HepG2 (cell line): Measurements from ENCODE around the gene PBX2. TPM values are rescaled to one million over a fixed set of nuclear protein-coding genes. Genes with fewer than 3 reads are reported as not detected.

ENCODE experiments used
- CHCHD3 ChIP-seq: sonication (generic); formaldehyde crosslinking; IDR thresholded peaks from 2 replicates; pipeline ENCODE4 v1.8.0; 2022; ENCODE audit warnings: mild to moderate bottlenecking, missing genetic modification reagents, moderate library complexity
- KDM2A ChIP-seq: sonication (generic); formaldehyde crosslinking; IDR thresholded peaks from 2 replicates; pipeline ENCODE4 v1.4.0; 2020; ENCODE audit warnings: low read depth, missing genetic modification reagents, borderline replicate concordance
- MTA3 ChIP-seq: sonication (generic); formaldehyde crosslinking; IDR thresholded peaks from 2 replicates; pipeline ENCODE4 v1.4.0; 2020; ENCODE audit warnings: missing genetic modification reagents
- MXD4 ChIP-seq: IDR thresholded peaks from 2 replicates; pipeline ENCODE4 v1.6.1; 2016; ENCODE audit warnings: mild to moderate bottlenecking, missing biosample characterization, missing genetic modification reagents
- NFKB2 ChIP-seq: sonication (generic); formaldehyde crosslinking; IDR thresholded peaks from 2 replicates; pipeline ENCODE4 v1.4.0; 2020; ENCODE audit warnings: missing genetic modification reagents, borderline replicate concordance
- ONECUT2 ChIP-seq: sonication (generic); formaldehyde crosslinking; IDR thresholded peaks from 2 replicates; pipeline ENCODE4 v1.4.0; 2020; ENCODE audit warnings: missing genetic modification reagents
- RBM22 ChIP-seq: fragments of 200-400 bp; formaldehyde crosslinking; optimal IDR thresholded peaks from 2 replicates; pipeline ENCODE3; 2017; ENCODE audit warnings: mild to moderate bottlenecking, low read length, moderate library complexity
- RFX3 ChIP-seq: IDR thresholded peaks from 2 replicates; pipeline ENCODE4 v1.6.1; 2016; ENCODE audit warnings: missing biosample characterization, missing genetic modification reagents
- SIN3B ChIP-seq: fragments of 150-350 bp; IDR thresholded peaks from 2 replicates; pipeline ENCODE4 v1.6.1; 2014; ENCODE audit warnings: low read length
- SNAPC4 ChIP-seq: sonication (generic); formaldehyde crosslinking; IDR thresholded peaks from 2 replicates; pipeline ENCODE4 v1.4.0; 2020; ENCODE audit warnings: mild to moderate bottlenecking, missing genetic modification reagents
- ZBTB39 ChIP-seq: sonication (generic); formaldehyde crosslinking; IDR thresholded peaks from 2 replicates; pipeline ENCODE4 v1.5.0; 2020; ENCODE audit warnings: missing genetic modification reagents
- ZFP36L1 ChIP-seq: sonication (generic); formaldehyde crosslinking; IDR thresholded peaks from 2 replicates; pipeline ENCODE4 v1.8.0; 2022; ENCODE audit warnings: mild to moderate bottlenecking, missing genetic modification reagents, moderate library complexity
- ZFP36L2 ChIP-seq: sonication (generic); formaldehyde crosslinking; IDR thresholded peaks from 2 replicates; pipeline ENCODE4 v1.4.0; 2020; ENCODE audit warnings: missing genetic modification reagents
- ZNF281 ChIP-seq: sonication (generic); formaldehyde crosslinking; IDR thresholded peaks from 2 replicates; pipeline ENCODE4 v1.4.0; 2020; ENCODE audit warnings: missing genetic modification reagents, borderline replicate concordance
- ZNF557 ChIP-seq: sonication (generic); formaldehyde crosslinking; IDR thresholded peaks from 2 replicates; pipeline ENCODE4 v1.4.0; 2020; ENCODE audit warnings: missing genetic modification reagents
- ZNF605 ChIP-seq: sonication (generic); formaldehyde crosslinking; IDR thresholded peaks from 2 replicates; pipeline ENCODE4 v1.8.0; 2022; ENCODE audit warnings: mild to moderate bottlenecking, missing genetic modification reagents
- polyA plus RNA-seq, 8 experiments: library from polyadenylated mRNA; depleted of rRNA in 3 of 8; stranded (reverse) in 7 of 8; unstranded in 1 of 8; fragments of >200 nt; fragmentation: Illumina TruSeq in 4 of 8; extraction: Trizol in 4 of 8; gene quantifications; 2 replicates each; pipeline versions ENCODE4 v1.2.1 to v1.2.3, GENCODE V29; 2011 to 2016; ENCODE audit warnings: low read depth in 4 of 8, missing spikeins in 1 of 8, mixed read lengths in 1 of 8; ENCODE audit not compliant: insufficient read depth in 1 of 8
- total RNA-seq, 5 experiments: library from RNA; depleted of rRNA; stranded (reverse); fragments of >200 nt; fragmentation: Illumina TruSeq; extraction: Trizol; gene quantifications; 2 replicates each; pipeline ENCODE4 v1.2.3, GENCODE V29; 2016; ENCODE audit warnings: low read depth in 1 of 5

PBX2 gene
- total and polyA plus RNA-seq, 2 of the 13 experiments (the other 11 are each of a cell fraction or from before 2014, with no cell fraction given) = 42.3 to 77.8 TPM

GRCh38 chr6:32178547-32179440 is 11.2 kb downstream of the PBX2 start (continued):
- no peak for TF ChIP-seq ONECUT2
- TF ChIP-seq ZNF557 (CRISPR knock-in tag) = no peak
- TF ChIP-seq NFKB2 (CRISPR knock-in tag) = no peak
- TF ChIP-seq ZNF281 (CRISPR knock-in tag) = peak; percentile 50; the same call in 1 of the 2 replicates
- no peak for TF ChIP-seq ZFP36L1 (CRISPR knock-in tag)
- no peak for TF ChIP-seq CHCHD3 (CRISPR knock-in tag)
- peak; percentile 16 for TF ChIP-seq RBM22
- TF ChIP-seq KDM2A = peak; percentile 48; the same call in 1 of the 2 replicates
- no peak for TF ChIP-seq ZFP36L2
- no peak for TF ChIP-seq MTA3 (CRISPR knock-in tag)
- no peak for TF ChIP-seq RFX3 (CRISPR knock-in tag)
- no peak for TF ChIP-seq ZBTB39
- TF ChIP-seq MXD4 (CRISPR knock-in tag) = peak; percentile 56
- TF ChIP-seq ZNF605 (CRISPR knock-in tag) = 0 out of 2 replicates have a peak, but pooled peaks have one; percentile 8
- TF ChIP-seq SIN3B = peak; percentile 64; the same call in 1 of the 2 replicates
- TF ChIP-seq SNAPC4 (CRISPR knock-in tag) = peak; percentile 57; the same call in 1 of the 2 replicates
